CD4-positive, alpha-beta T cell treated with Interleukin-17A for 4 hours (primary cell): Measurements from ENCODE around the gene SERPINI1.

Source experiments
- DNase-seq: peaks from one replicate; pipeline ENCODE4 v3.0.0-alpha.2; 2020; ENCODE audit warnings: mixed read lengths

The SERPINI1 gene

GRCh38 chr3:167735233-167736138, at the start of gene SERPINI1:
SERPINI1 (plus strand) TSS chr3:167735721; CDS start chr3:167789129, 53,408 bp downstream.
- DNase-seq = peak; percentile 84

- DNase-seq = peak; percentile 19
Measured at GRCh38 chr3:167691366-167691765, 44.2 kb upstream of the SERPINI1 start.

- no peak for DNase-seq
Measured at GRCh38 chr3:167694121-167694520, 41.4 kb upstream of the SERPINI1 start.

GRCh38 chr3:167700046-167700445, 35.5 kb upstream of the SERPINI1 start:
- no peak for DNase-seq

GRCh38 chr3:167700926-167701325, 34.6 kb upstream of the SERPINI1 start:
- DNase-seq = no peak

GRCh38 chr3:167705840-167706239, 29.7 kb upstream of the SERPINI1 start:
- no peak for DNase-seq

- DNase-seq = no peak
Measured at GRCh38 chr3:167709690-167710089, 25.8 kb upstream of the SERPINI1 start.

- no peak for DNase-seq
Measured at GRCh38 chr3:167710552-167710951, 25.0 kb upstream of the SERPINI1 start.

- DNase-seq = no peak
Measured at GRCh38 chr3:167711439-167711838, 24.1 kb upstream of the SERPINI1 start.

- no peak for DNase-seq
Measured at GRCh38 chr3:167712445-167712844, 23.1 kb upstream of the SERPINI1 start.

GRCh38 chr3:167714871-167715270, 20.6 kb upstream of the SERPINI1 start:
- DNase-seq = no peak

- DNase-seq = no peak
Measured at GRCh38 chr3:167716920-167717319, 18.6 kb upstream of the SERPINI1 start.

- DNase-seq = no peak
Measured at GRCh38 chr3:167718582-167718981, 16.9 kb upstream of the SERPINI1 start.

GRCh38 chr3:167723025-167723512, 12.5 kb upstream of the SERPINI1 start:
- DNase-seq = no peak

GRCh38 chr3:167723872-167724271, 11.6 kb upstream of the SERPINI1 start:
- DNase-seq = no peak

- no peak for DNase-seq
Measured at GRCh38 chr3:167728176-167728575, 7.3 kb upstream of the SERPINI1 start.

- DNase-seq = no peak
Measured at GRCh38 chr3:167728632-167729323, 6.7 kb upstream of the SERPINI1 start.

GRCh38 chr3:167729591-167729990, 5.9 kb upstream of the SERPINI1 start:
- no peak for DNase-seq

- DNase-seq = no peak
Measured at GRCh38 chr3:167731393-167731792, 4.1 kb upstream of the SERPINI1 start.

GRCh38 chr3:167732313-167733065, 3.0 kb upstream of the SERPINI1 start:
- DNase-seq = no peak

GRCh38 chr3:167733961-167734497, 1.5 kb upstream of the SERPINI1 start:
- DNase-seq = no peak

- peak; percentile 96 for DNase-seq
Measured at GRCh38 chr3:167734498-167735232, 856 bp upstream of the SERPINI1 start, which contains the start of gene PDCD10. PDCD10 (minus strand) TSS chr3:167734892; CDS start chr3:167720157, 14,735 bp downstream.
